ENCODE measurements around the gene VAV2. TPM values are rescaled to one million over a fixed set of nuclear protein-coding genes. Genes with fewer than 3 reads are reported as not detected.

VAV2 gene
- total RNA-seq, 1 experiment from 2014 or later: 24.7 TPM

DNA sequence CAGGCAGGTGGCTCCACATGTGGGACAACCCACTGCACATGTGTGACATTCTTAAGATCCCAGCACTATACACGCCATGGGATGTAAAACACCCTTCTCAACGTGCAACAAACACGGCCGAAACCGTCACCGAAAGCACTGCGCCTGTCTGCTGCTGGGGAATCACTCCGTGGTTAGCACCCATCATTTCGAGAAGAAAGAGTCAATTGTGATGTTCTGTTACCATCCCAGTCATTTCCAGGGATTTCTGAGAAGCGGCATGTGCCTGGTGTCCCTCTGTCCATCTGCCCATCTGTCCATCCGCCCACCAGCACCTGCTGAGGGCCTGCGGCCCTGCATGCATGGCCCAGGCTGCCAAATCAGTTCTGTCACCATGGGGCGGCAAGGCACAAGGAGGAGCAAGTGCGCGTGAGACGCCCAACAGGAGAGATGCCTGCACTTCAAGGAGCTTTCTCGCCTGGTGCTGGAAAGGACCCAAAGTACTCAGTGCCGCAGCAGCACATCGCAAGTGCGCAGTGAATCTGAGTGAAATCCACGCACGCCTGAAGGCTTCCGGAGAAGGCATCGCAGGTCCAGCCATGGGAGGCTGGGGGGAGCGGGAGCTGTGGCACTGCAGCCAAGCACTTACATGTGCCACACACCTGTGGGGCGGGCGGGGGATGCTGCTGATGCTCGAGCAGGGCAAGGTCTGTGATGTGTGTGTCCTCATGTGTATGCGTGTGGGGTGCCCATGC lies 38.0 kb downstream of the VAV2 start:
- no peak for ATAC-seq
- intact Hi-C loops (cut with micrococcal nuclease; ENCODE audit: unreplicated experiment): no loop called here

DNA sequence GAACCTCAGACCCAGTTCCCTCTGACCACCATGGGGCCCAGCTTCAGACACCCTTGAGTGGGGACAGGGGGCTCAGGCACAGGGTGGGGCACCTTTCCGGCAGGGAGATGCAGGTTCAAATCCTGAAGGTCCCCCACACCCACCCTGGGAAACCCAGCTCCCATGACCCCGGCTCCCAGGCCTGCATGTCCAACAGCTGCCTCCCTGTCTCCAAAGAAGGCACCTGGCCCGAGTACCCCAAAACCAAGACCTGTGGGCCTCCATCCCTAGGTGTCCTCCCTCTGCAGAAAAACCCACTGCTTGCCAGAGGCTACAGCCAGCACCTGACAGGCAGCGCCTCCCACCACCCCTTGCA lies 38.5 kb downstream of the VAV2 start:
- ChIA-PET POLR2A (no interaction called here), CTCF (no interaction called here)
- no peaks in the 10 kb centered on the region for H3K36me3 ChIP-seq (ENCODE audit: control insufficient read depth, insufficient read depth, low read length)

More for the DNA sequence above, 38.0 kb downstream of the VAV2 start:
- Histone ChIP-seq H3K36me3 (ENCODE audit: control insufficient read depth, insufficient read depth, low read length) (no peaks in the 10 kb centered on the region), H3K4me1 (ENCODE audit: control insufficient read depth, insufficient read depth, low read length) (peaks cover 23% of the 10 kb centered on the region), H3K27ac (ENCODE audit: low read length) (no peak overlapping the region), H3K27me3 (ENCODE audit: control insufficient read depth, insufficient read depth, low read length) (no peaks in the 10 kb centered on the region), H3K4me3 (ENCODE audit: low read depth in 2 of 2, low read length in 2 of 2) (no peak overlapping the region), H3K9me3 (ENCODE audit: control insufficient read depth, insufficient read depth, low read depth, low read length) (no peaks in the 10 kb centered on the region)
- no peak for DNase-seq (ENCODE audit: low read depth, low spot score)
- ChIA-PET POLR2A (no interaction called here), CTCF (no interaction called here)
- in situ Hi-C loops (cut with HindIII; ENCODE audit: low pct_unique_long_range_greater_than_20kb, low sequenced_read_pairs): no loop called here
- no TSS peak for BruUV-seq (replicated peaks)
- no peak for TF ChIP-seq SIN3A (IDR thresholded peaks at IDR 0.05; ENCODE audit: borderline replicate concordance, insufficient read depth, low read depth, low read length)
- TF ChIP-seq, protein P1, sequence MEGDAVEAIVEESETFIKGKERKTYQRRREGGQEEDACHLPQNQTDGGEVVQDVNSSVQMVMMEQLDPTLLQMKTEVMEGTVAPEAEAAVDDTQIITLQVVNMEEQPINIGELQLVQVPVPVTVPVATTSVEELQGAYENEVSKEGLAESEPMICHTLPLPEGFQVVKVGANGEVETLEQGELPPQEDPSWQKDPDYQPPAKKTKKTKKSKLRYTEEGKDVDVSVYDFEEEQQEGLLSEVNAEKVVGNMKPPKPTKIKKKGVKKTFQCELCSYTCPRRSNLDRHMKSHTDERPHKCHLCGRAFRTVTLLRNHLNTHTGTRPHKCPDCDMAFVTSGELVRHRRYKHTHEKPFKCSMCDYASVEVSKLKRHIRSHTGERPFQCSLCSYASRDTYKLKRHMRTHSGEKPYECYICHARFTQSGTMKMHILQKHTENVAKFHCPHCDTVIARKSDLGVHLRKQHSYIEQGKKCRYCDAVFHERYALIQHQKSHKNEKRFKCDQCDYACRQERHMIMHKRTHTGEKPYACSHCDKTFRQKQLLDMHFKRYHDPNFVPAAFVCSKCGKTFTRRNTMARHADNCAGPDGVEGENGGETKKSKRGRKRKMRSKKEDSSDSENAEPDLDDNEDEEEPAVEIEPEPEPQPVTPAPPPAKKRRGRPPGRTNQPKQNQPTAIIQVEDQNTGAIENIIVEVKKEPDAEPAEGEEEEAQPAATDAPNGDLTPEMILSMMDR (IDR thresholded peaks at IDR 0.05): no peak
- TF ChIP-seq TCF7L2 (IDR thresholded peaks at IDR 0.05; ENCODE audit: low read depth, low read length): no peak
- no peak for TF ChIP-seq POLR2AphosphoS5 (IDR thresholded peaks at IDR 0.05; ENCODE audit: low read depth, low read length)
- TF ChIP-seq, protein P2, sequence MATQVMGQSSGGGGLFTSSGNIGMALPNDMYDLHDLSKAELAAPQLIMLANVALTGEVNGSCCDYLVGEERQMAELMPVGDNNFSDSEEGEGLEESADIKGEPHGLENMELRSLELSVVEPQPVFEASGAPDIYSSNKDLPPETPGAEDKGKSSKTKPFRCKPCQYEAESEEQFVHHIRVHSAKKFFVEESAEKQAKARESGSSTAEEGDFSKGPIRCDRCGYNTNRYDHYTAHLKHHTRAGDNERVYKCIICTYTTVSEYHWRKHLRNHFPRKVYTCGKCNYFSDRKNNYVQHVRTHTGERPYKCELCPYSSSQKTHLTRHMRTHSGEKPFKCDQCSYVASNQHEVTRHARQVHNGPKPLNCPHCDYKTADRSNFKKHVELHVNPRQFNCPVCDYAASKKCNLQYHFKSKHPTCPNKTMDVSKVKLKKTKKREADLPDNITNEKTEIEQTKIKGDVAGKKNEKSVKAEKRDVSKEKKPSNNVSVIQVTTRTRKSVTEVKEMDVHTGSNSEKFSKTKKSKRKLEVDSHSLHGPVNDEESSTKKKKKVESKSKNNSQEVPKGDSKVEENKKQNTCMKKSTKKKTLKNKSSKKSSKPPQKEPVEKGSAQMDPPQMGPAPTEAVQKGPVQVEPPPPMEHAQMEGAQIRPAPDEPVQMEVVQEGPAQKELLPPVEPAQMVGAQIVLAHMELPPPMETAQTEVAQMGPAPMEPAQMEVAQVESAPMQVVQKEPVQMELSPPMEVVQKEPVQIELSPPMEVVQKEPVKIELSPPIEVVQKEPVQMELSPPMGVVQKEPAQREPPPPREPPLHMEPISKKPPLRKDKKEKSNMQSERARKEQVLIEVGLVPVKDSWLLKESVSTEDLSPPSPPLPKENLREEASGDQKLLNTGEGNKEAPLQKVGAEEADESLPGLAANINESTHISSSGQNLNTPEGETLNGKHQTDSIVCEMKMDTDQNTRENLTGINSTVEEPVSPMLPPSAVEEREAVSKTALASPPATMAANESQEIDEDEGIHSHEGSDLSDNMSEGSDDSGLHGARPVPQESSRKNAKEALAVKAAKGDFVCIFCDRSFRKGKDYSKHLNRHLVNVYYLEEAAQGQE (IDR thresholded peaks at IDR 0.05; ENCODE audit: insufficient read depth in 1 of 2, low read depth in 2 of 2, low read length in 1 of 2): no peak

More for the DNA sequence above, 38.5 kb downstream of the VAV2 start:
- no peak for TF ChIP-seq POLR2AphosphoS5 (IDR thresholded peaks at IDR 0.05; ENCODE audit: low read depth, low read length)
- no peak for TF ChIP-seq SIN3A (IDR thresholded peaks at IDR 0.05; ENCODE audit: borderline replicate concordance, insufficient read depth, low read depth, low read length)
- TF ChIP-seq, protein P1 (IDR thresholded peaks at IDR 0.05): no peak
- TF ChIP-seq, protein P2 (IDR thresholded peaks at IDR 0.05; ENCODE audit: insufficient read depth in 1 of 2, low read depth in 2 of 2, low read length in 1 of 2): no peak
- no peak for TF ChIP-seq TCF7L2 (IDR thresholded peaks at IDR 0.05; ENCODE audit: low read depth, low read length)
- BruUV-seq (replicated peaks): no TSS peak
- Histone ChIP-seq H3K9me3 (ENCODE audit: control insufficient read depth, insufficient read depth, low read depth, low read length) (no peaks in the 10 kb centered on the region), H3K4me1 (ENCODE audit: control insufficient read depth, insufficient read depth, low read length) (peaks cover 18% of the 10 kb centered on the region), H3K4me3 (ENCODE audit: low read depth in 2 of 2, low read length in 2 of 2) (no peak overlapping the region), H3K27me3 (ENCODE audit: control insufficient read depth, insufficient read depth, low read length) (no peaks in the 10 kb centered on the region), H3K27ac (ENCODE audit: low read length) (no peak overlapping the region)
- ATAC-seq: no peak
- in situ Hi-C loops (cut with HindIII; ENCODE audit: low pct_unique_long_range_greater_than_20kb, low sequenced_read_pairs): no loop called here
- DNase-seq (ENCODE audit: low read depth, low spot score): no peak
- intact Hi-C loops (cut with micrococcal nuclease; ENCODE audit: unreplicated experiment): no loop called here
